ENCODE measurements around the gene CAPN1. TPM values are rescaled to one million over a fixed set of nuclear protein-coding genes. Genes with fewer than 3 reads are reported as not detected.

The CAPN1 gene
- total and polyA plus RNA-seq, 9 of the 15 experiments (the other 6 are each of a cell fraction or from before 2014, with no cell fraction given), result 3.5 to 199 (median 61.6) TPM

GRCh38 chr11:65170058-65170534 lies 11.6 kb upstream of the CAPN1 start, which contains the start of gene SPDYC (continued):
- no peak for TF ChIP-seq ZNF280B (CRISPR knock-in tag; IDR thresholded peaks at IDR 0.05)
- TF ChIP-seq ATF1 (CRISPR knock-in tag; IDR thresholded peaks at IDR 0.05), result no peak
- TF ChIP-seq ATF1 (tag; IDR thresholded peaks at IDR 0.05), result peak; percentile 43
- no peak for TF ChIP-seq ZNF174 (CRISPR knock-in tag; IDR thresholded peaks at IDR 0.05)
- TF ChIP-seq TAF9B (IDR thresholded peaks at IDR 0.05; ENCODE audit: partially characterized antibody), result peak; percentile 87
- TF ChIP-seq, protein P1, sequence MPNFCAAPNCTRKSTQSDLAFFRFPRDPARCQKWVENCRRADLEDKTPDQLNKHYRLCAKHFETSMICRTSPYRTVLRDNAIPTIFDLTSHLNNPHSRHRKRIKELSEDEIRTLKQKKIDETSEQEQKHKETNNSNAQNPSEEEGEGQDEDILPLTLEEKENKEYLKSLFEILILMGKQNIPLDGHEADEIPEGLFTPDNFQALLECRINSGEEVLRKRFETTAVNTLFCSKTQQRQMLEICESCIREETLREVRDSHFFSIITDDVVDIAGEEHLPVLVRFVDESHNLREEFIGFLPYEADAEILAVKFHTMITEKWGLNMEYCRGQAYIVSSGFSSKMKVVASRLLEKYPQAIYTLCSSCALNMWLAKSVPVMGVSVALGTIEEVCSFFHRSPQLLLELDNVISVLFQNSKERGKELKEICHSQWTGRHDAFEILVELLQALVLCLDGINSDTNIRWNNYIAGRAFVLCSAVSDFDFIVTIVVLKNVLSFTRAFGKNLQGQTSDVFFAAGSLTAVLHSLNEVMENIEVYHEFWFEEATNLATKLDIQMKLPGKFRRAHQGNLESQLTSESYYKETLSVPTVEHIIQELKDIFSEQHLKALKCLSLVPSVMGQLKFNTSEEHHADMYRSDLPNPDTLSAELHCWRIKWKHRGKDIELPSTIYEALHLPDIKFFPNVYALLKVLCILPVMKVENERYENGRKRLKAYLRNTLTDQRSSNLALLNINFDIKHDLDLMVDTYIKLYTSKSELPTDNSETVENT (CRISPR knock-in tag; IDR thresholded peaks at IDR 0.05), result peak; percentile 78; the same call in 1 of the 2 replicates
- no peak for TF ChIP-seq ZNF354B (CRISPR knock-in tag; IDR thresholded peaks at IDR 0.05)
- no peak for TF ChIP-seq PTBP1 (IDR thresholded peaks at IDR 0.05; ENCODE audit: low read depth, low read length)
- TF ChIP-seq, protein P2, sequence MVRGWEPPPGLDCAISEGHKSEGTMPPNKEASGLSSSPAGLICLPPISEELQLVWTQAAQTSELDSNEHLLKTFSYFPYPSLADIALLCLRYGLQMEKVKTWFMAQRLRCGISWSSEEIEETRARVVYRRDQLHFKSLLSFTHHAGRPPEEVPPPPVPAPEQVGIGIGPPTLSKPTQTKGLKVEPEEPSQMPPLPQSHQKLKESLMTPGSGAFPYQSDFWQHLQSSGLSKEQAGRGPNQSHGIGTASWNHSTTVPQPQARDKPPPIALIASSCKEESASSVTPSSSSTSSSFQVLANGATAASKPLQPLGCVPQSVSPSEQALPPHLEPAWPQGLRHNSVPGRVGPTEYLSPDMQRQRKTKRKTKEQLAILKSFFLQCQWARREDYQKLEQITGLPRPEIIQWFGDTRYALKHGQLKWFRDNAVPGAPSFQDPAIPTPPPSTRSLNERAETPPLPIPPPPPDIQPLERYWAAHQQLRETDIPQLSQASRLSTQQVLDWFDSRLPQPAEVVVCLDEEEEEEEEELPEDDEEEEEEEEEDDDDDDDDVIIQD (CRISPR knock-in tag; IDR thresholded peaks at IDR 0.05), result no peak
- no peak for TF ChIP-seq FOXK1 (CRISPR knock-in tag; IDR thresholded peaks at IDR 0.05; ENCODE audit: borderline replicate concordance)
- TF ChIP-seq TEAD2 (tag; IDR thresholded peaks at IDR 0.05), result no peak
- TF ChIP-seq, protein P3, sequence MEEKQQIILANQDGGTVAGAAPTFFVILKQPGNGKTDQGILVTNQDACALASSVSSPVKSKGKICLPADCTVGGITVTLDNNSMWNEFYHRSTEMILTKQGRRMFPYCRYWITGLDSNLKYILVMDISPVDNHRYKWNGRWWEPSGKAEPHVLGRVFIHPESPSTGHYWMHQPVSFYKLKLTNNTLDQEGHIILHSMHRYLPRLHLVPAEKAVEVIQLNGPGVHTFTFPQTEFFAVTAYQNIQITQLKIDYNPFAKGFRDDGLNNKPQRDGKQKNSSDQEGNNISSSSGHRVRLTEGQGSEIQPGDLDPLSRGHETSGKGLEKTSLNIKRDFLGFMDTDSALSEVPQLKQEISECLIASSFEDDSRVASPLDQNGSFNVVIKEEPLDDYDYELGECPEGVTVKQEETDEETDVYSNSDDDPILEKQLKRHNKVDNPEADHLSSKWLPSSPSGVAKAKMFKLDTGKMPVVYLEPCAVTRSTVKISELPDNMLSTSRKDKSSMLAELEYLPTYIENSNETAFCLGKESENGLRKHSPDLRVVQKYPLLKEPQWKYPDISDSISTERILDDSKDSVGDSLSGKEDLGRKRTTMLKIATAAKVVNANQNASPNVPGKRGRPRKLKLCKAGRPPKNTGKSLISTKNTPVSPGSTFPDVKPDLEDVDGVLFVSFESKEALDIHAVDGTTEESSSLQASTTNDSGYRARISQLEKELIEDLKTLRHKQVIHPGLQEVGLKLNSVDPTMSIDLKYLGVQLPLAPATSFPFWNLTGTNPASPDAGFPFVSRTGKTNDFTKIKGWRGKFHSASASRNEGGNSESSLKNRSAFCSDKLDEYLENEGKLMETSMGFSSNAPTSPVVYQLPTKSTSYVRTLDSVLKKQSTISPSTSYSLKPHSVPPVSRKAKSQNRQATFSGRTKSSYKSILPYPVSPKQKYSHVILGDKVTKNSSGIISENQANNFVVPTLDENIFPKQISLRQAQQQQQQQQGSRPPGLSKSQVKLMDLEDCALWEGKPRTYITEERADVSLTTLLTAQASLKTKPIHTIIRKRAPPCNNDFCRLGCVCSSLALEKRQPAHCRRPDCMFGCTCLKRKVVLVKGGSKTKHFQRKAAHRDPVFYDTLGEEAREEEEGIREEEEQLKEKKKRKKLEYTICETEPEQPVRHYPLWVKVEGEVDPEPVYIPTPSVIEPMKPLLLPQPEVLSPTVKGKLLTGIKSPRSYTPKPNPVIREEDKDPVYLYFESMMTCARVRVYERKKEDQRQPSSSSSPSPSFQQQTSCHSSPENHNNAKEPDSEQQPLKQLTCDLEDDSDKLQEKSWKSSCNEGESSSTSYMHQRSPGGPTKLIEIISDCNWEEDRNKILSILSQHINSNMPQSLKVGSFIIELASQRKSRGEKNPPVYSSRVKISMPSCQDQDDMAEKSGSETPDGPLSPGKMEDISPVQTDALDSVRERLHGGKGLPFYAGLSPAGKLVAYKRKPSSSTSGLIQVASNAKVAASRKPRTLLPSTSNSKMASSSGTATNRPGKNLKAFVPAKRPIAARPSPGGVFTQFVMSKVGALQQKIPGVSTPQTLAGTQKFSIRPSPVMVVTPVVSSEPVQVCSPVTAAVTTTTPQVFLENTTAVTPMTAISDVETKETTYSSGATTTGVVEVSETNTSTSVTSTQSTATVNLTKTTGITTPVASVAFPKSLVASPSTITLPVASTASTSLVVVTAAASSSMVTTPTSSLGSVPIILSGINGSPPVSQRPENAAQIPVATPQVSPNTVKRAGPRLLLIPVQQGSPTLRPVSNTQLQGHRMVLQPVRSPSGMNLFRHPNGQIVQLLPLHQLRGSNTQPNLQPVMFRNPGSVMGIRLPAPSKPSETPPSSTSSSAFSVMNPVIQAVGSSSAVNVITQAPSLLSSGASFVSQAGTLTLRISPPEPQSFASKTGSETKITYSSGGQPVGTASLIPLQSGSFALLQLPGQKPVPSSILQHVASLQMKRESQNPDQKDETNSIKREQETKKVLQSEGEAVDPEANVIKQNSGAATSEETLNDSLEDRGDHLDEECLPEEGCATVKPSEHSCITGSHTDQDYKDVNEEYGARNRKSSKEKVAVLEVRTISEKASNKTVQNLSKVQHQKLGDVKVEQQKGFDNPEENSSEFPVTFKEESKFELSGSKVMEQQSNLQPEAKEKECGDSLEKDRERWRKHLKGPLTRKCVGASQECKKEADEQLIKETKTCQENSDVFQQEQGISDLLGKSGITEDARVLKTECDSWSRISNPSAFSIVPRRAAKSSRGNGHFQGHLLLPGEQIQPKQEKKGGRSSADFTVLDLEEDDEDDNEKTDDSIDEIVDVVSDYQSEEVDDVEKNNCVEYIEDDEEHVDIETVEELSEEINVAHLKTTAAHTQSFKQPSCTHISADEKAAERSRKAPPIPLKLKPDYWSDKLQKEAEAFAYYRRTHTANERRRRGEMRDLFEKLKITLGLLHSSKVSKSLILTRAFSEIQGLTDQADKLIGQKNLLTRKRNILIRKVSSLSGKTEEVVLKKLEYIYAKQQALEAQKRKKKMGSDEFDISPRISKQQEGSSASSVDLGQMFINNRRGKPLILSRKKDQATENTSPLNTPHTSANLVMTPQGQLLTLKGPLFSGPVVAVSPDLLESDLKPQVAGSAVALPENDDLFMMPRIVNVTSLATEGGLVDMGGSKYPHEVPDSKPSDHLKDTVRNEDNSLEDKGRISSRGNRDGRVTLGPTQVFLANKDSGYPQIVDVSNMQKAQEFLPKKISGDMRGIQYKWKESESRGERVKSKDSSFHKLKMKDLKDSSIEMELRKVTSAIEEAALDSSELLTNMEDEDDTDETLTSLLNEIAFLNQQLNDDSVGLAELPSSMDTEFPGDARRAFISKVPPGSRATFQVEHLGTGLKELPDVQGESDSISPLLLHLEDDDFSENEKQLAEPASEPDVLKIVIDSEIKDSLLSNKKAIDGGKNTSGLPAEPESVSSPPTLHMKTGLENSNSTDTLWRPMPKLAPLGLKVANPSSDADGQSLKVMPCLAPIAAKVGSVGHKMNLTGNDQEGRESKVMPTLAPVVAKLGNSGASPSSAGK (IDR thresholded peaks at IDR 0.05), result no peak; the same call in 1 of the 2 replicates

Data from K562 (cell line).